ENCODE data around the gene CBX8. TPM values are rescaled to one million over a fixed set of nuclear protein-coding genes. Genes with fewer than 3 reads are reported as not detected.

CBX8 gene
- total and polyA plus RNA-seq, 2 of the 13 experiments (the other 11 are each of a cell fraction or from before 2014, with no cell fraction given) = 0.34 to 12.6 TPM

DNA sequence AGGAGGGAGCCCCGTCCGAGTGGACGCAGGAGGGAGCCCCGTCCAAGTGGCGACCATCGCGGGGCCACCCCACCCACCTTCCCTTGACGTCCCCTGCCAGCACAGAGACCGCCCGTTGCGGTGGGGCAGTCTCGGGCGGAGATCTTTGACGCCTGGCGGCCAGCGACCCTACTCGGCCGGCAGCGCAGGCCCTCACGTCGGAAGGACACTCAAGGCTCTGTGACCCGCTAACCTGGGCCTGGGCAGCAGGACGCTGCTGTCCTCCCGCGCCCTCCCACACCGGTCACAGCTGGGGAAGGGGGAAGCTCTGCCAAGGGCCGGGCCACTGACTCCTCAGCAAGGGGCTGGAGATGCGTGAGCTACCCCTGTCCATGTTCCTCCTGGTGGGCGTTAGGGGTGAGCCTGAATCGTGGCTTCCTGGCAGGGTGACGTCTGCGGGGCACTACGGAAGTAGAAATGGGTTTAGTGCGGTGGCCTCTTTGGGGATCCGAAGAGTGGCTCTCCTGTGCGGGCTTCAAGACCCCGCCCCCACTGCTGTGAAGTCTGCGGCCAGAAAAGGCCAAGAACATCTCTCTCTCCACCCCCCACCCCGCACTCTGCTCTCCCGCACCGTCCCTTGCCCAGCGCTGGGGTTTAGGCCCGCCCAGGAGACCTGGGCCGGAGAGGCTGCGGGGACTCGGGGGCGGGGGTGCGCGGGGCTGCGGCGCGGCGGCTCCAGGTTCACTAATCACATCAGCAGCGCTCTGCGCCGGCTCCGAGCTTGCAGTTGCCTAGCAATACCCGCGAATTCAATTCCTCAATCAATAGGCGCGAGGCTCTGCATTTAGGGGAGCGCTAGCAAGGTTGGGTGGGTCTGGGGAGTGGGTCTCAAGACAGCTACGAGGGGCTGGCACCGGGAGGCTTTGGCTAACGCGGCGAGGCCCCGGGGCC is 5.8 kb downstream of the CBX8 start (continued):
- TF ChIP-seq, protein P1, sequence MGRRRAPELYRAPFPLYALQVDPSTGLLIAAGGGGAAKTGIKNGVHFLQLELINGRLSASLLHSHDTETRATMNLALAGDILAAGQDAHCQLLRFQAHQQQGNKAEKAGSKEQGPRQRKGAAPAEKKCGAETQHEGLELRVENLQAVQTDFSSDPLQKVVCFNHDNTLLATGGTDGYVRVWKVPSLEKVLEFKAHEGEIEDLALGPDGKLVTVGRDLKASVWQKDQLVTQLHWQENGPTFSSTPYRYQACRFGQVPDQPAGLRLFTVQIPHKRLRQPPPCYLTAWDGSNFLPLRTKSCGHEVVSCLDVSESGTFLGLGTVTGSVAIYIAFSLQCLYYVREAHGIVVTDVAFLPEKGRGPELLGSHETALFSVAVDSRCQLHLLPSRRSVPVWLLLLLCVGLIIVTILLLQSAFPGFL (CRISPR knock-in tag; IDR thresholded peaks at IDR 0.05) = 0 out of 2 replicates have a peak, but pooled peaks have one; percentile 16
- TF ChIP-seq KDM3A (CRISPR knock-in tag; IDR thresholded peaks at IDR 0.05; ENCODE audit: low read depth) = no peak
- TF ChIP-seq TBX2 (CRISPR knock-in tag; IDR thresholded peaks at IDR 0.05; ENCODE audit: borderline replicate concordance) = 0 out of 2 replicates have a peak, but pooled peaks have one; percentile 28
- TF ChIP-seq TAF1 (CRISPR knock-in tag; IDR thresholded peaks at IDR 0.05) = no peak
- no peak for TF ChIP-seq ZFP36 (IDR thresholded peaks at IDR 0.05; ENCODE audit: borderline replicate concordance, low read depth, low read length, partially characterized antibody)
- TF ChIP-seq, protein P2, sequence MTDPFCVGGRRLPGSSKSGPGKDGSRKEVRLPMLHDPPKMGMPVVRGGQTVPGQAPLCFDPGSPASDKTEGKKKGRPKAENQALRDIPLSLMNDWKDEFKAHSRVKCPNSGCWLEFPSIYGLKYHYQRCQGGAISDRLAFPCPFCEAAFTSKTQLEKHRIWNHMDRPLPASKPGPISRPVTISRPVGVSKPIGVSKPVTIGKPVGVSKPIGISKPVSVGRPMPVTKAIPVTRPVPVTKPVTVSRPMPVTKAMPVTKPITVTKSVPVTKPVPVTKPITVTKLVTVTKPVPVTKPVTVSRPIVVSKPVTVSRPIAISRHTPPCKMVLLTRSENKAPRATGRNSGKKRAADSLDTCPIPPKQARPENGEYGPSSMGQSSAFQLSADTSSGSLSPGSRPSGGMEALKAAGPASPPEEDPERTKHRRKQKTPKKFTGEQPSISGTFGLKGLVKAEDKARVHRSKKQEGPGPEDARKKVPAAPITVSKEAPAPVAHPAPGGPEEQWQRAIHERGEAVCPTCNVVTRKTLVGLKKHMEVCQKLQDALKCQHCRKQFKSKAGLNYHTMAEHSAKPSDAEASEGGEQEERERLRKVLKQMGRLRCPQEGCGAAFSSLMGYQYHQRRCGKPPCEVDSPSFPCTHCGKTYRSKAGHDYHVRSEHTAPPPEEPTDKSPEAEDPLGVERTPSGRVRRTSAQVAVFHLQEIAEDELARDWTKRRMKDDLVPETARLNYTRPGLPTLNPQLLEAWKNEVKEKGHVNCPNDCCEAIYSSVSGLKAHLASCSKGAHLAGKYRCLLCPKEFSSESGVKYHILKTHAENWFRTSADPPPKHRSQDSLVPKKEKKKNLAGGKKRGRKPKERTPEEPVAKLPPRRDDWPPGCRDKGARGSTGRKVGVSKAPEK (CRISPR knock-in tag; IDR thresholded peaks at IDR 0.05; ENCODE audit: borderline replicate concordance) = no peak
- no peak for TF ChIP-seq CENPT (CRISPR knock-in tag; IDR thresholded peaks at IDR 0.05; ENCODE audit: low read depth)
- no peak for TF ChIP-seq MIXL1 (CRISPR knock-in tag; IDR thresholded peaks at IDR 0.05)
- no peak for TF ChIP-seq ZNF781 (CRISPR knock-in tag; IDR thresholded peaks at IDR 0.05; ENCODE audit: borderline replicate concordance, not compliant biosample characterization)
- TF ChIP-seq, protein P3, sequence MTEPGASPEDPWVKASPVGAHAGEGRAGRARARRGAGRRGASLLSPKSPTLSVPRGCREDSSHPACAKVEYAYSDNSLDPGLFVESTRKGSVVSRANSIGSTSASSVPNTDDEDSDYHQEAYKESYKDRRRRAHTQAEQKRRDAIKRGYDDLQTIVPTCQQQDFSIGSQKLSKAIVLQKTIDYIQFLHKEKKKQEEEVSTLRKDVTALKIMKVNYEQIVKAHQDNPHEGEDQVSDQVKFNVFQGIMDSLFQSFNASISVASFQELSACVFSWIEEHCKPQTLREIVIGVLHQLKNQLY (CRISPR knock-in tag; IDR thresholded peaks at IDR 0.05) = no peak
- TF ChIP-seq, protein P4, sequence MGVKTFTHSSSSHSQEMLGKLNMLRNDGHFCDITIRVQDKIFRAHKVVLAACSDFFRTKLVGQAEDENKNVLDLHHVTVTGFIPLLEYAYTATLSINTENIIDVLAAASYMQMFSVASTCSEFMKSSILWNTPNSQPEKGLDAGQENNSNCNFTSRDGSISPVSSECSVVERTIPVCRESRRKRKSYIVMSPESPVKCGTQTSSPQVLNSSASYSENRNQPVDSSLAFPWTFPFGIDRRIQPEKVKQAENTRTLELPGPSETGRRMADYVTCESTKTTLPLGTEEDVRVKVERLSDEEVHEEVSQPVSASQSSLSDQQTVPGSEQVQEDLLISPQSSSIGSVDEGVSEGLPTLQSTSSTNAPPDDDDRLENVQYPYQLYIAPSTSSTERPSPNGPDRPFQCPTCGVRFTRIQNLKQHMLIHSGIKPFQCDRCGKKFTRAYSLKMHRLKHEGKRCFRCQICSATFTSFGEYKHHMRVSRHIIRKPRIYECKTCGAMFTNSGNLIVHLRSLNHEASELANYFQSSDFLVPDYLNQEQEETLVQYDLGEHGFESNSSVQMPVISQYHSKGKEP (CRISPR knock-in tag; IDR thresholded peaks at IDR 0.05) = no peak
- TF ChIP-seq, protein P5, sequence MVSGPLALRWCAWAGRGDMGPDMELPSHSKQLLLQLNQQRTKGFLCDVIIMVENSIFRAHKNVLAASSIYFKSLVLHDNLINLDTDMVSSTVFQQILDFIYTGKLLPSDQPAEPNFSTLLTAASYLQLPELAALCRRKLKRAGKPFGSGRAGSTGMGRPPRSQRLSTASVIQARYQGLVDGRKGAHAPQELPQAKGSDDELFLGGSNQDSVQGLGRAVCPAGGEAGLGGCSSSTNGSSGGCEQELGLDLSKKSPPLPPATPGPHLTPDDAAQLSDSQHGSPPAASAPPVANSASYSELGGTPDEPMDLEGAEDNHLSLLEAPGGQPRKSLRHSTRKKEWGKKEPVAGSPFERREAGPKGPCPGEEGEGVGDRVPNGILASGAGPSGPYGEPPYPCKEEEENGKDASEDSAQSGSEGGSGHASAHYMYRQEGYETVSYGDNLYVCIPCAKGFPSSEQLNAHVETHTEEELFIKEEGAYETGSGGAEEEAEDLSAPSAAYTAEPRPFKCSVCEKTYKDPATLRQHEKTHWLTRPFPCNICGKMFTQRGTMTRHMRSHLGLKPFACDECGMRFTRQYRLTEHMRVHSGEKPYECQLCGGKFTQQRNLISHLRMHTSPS (CRISPR knock-in tag; IDR thresholded peaks at IDR 0.05; ENCODE audit: low read depth) = 0 out of 2 replicates have a peak, but pooled peaks have one; percentile 16
- no peak for TF ChIP-seq ZNF615 (CRISPR knock-in tag; IDR thresholded peaks at IDR 0.05; ENCODE audit: borderline replicate concordance)
- TF ChIP-seq ELF4 (CRISPR knock-in tag; IDR thresholded peaks at IDR 0.05; ENCODE audit: borderline replicate concordance) = no peak
- TF ChIP-seq MIER3 (CRISPR knock-in tag; IDR thresholded peaks at IDR 0.05; ENCODE audit: borderline replicate concordance) = no peak
- TF ChIP-seq U2AF1 (optimal IDR thresholded peaks at IDR 0.05; ENCODE audit: low read depth, low read length) = no peak
- no peak for TF ChIP-seq EEA1 (CRISPR knock-in tag; IDR thresholded peaks at IDR 0.05; ENCODE audit: borderline replicate concordance)
- TF ChIP-seq PHF20 (CRISPR knock-in tag; IDR thresholded peaks at IDR 0.05) = no peak
- TF ChIP-seq, protein P6, sequence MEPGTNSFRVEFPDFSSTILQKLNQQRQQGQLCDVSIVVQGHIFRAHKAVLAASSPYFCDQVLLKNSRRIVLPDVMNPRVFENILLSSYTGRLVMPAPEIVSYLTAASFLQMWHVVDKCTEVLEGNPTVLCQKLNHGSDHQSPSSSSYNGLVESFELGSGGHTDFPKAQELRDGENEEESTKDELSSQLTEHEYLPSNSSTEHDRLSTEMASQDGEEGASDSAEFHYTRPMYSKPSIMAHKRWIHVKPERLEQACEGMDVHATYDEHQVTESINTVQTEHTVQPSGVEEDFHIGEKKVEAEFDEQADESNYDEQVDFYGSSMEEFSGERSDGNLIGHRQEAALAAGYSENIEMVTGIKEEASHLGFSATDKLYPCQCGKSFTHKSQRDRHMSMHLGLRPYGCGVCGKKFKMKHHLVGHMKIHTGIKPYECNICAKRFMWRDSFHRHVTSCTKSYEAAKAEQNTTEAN (CRISPR knock-in tag; conservative IDR thresholded peaks at IDR 0.05) = no peak

All from HepG2 (cell line).